Measurements from ENCODE around the gene UNC5CL. TPM values are rescaled to one million over a fixed set of nuclear protein-coding genes. Genes with fewer than 3 reads are reported as not detected.

UNC5CL gene
- polyA plus RNA-seq, 1 donor: 164 TPM

DNA sequence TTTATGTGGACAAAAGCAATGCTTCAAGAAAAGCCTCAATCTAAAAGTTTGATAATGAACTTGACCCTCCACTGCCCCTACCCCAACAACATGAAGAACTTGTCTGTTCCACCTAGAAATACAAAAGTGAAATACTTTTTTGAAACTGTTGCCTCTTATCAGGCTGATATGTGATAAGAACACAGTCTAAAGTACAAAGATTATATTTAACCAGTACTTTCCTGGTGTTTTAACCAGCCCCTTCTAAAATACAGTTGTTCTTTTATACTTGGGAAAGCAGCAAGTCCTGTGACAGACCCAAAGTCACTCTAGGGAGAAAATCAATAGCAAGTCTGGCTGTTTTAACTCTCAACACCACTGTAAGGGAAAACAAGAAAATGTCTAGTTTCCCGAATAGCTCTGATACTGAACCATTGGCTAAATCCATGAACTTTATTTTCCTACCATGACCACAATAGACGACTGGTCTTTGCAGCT, 26.6 kb upstream of the UNC5CL start:
- Histone ChIP-seq H3K27me3 (ENCODE audit: control insufficient read depth, insufficient read depth, low read length) (no peaks in the 10 kb centered on the region), H3K27ac (ENCODE audit: low read length) (peak overlapping the region; percentile 75), H3K4me1 (ENCODE audit: control insufficient read depth, insufficient read depth, low read length) (peaks cover 52% of the 10 kb centered on the region), H3K9me3 (ENCODE audit: control insufficient read depth, low read depth, low read length) (no peaks in the 10 kb centered on the region), H3K36me3 (ENCODE audit: control insufficient read depth, insufficient read depth, low read length) (peaks cover 27% of the 10 kb centered on the region), H3K4me3 (ENCODE audit: low read length) (no peak overlapping the region)
- peak in 1 of 2 donors; percentile 70 for DNase-seq
- WGBS (ENCODE audit: insufficient coverage, low lambda C conversion rate): no CpG with 5 or more reads among the region's 2 CpGs

DNA sequence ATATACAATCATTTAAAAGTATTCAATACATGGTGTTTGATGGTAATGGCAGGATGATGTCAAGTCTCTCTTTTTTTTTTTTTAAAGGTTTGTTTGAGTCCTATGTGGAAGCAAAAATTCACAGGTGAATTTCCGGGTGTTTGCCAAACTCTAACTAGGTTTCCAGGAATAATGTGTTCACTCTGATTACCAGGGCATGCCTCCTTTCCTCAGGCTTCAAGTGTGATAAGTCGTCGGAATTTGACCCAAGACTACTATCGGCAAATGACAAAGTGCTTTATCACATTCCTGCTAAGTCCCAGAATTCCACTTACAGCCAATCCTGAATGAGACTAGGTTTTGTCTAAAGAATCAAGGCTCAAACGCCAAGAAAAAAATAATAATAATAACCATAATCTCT, 25.8 kb upstream of the UNC5CL start:
- Histone ChIP-seq H3K27ac (ENCODE audit: low read length) (peak overlapping the region; percentile 75), H3K36me3 (ENCODE audit: control insufficient read depth, insufficient read depth, low read length) (peaks cover 27% of the 10 kb centered on the region), H3K27me3 (ENCODE audit: control insufficient read depth, insufficient read depth, low read length) (no peaks in the 10 kb centered on the region), H3K4me3 (ENCODE audit: low read length) (no peak overlapping the region), H3K9me3 (ENCODE audit: control insufficient read depth, low read depth, low read length) (no peaks in the 10 kb centered on the region), H3K4me1 (ENCODE audit: control insufficient read depth, insufficient read depth, low read length) (peaks cover 57% of the 10 kb centered on the region)
- DNase-seq: peak; percentile 76 to 89
- 17% methylated on average over 1 of the region's 5 CpGs for WGBS (ENCODE audit: insufficient coverage, low lambda C conversion rate)

DNA sequence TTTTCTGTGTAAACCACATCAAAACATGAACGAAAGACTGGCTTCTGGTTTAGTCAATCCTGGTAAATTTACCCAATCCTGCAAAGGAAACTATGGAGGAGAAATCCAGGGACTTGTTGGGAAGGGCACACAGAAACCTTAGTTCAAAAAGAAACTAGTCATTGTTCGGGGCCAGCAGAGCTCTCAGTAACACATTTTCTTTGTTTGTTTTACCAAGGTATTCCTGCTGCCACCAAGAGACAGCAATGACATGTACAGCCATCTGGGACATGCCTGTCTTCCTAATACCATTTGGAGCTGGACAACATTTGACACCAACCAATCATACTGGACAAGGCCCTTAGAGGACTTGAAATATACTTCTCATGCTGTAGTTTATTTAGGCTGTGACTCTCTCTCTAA, 24.9 kb upstream of the UNC5CL start:
- peaks cover 18% of the 10 kb centered on the region for H3K36me3 ChIP-seq (ENCODE audit: control insufficient read depth, insufficient read depth, low read length)
- no peaks in the 10 kb centered on the region for H3K27me3 ChIP-seq (ENCODE audit: control insufficient read depth, insufficient read depth, low read length)
- no peaks in the 10 kb centered on the region for H3K9me3 ChIP-seq (ENCODE audit: control insufficient read depth, low read depth, low read length)
- no peak for DNase-seq
- H3K27ac ChIP-seq (ENCODE audit: low read length): peak overlapping the region; percentile 75
- H3K4me3 ChIP-seq (ENCODE audit: low read length): no peak overlapping the region
- no CpG with 5 or more reads among the region's 2 CpGs for WGBS (ENCODE audit: insufficient coverage, low lambda C conversion rate)
- H3K4me1 ChIP-seq (ENCODE audit: control insufficient read depth, insufficient read depth, low read length): peaks cover 61% of the 10 kb centered on the region

DNA sequence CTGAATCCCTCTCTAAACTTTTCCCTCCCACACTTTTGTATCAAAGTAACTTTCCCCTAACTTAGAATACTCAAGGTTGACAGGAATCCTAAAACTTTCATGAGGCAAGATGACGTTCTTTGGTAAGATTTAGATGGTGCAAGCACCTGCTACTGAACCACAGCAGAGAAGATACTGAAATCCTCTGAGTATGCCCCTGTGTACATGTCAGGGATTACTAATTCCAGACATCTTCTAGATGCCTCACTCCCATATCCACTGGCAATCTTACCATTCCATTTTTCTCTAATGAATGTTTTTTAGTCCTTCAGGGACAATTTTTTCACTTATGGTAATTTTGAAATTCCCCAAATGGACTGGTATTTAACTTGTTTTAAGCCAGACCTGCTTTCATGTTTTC, 23.0 kb upstream of the UNC5CL start:
- peaks cover 77% of the 10 kb centered on the region for H3K4me1 ChIP-seq (ENCODE audit: control insufficient read depth, insufficient read depth, low read length)
- H3K27ac ChIP-seq (ENCODE audit: low read length): peak overlapping the region; percentile 75
- H3K36me3 ChIP-seq (ENCODE audit: control insufficient read depth, insufficient read depth, low read length): peaks cover 6% of the 10 kb centered on the region
- H3K9me3 ChIP-seq (ENCODE audit: control insufficient read depth, low read depth, low read length): no peaks in the 10 kb centered on the region
- no peak overlapping the region for H3K4me3 ChIP-seq (ENCODE audit: low read length)
- no peak for DNase-seq
- WGBS (ENCODE audit: insufficient coverage, low lambda C conversion rate): no CpG with 5 or more reads among the region's 1 CpG
- no peaks in the 10 kb centered on the region for H3K27me3 ChIP-seq (ENCODE audit: control insufficient read depth, insufficient read depth, low read length)

DNA sequence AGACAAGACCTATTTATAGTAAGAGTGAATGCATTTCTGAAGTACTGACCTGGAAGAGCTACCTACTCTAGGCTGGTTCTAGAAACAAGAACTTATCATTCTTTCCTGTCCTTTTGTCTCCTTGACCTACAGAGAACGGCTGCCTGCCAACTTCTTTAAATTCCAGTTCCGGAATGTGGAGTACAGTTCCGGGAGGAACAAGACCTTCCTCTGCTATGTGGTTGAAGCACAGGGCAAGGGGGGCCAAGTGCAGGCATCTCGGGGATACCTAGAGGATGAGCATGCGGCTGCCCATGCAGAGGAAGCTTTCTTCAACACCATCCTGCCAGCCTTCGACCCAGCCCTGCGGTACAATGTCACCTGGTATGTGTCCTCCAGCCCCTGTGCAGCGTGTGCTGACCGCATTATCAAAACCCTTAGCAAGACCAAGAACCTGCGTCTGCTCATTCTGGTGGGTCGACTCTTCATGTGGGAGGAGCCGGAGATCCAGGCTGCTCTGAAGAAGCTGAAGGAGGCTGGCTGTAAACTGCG, 22.2 kb upstream of the UNC5CL start:
- H3K4me3 ChIP-seq (ENCODE audit: low read length): no peak overlapping the region
- no peak for DNase-seq
- WGBS (ENCODE audit: insufficient coverage, low lambda C conversion rate): no CpG with 5 or more reads among the region's 13 CpGs

DNA sequence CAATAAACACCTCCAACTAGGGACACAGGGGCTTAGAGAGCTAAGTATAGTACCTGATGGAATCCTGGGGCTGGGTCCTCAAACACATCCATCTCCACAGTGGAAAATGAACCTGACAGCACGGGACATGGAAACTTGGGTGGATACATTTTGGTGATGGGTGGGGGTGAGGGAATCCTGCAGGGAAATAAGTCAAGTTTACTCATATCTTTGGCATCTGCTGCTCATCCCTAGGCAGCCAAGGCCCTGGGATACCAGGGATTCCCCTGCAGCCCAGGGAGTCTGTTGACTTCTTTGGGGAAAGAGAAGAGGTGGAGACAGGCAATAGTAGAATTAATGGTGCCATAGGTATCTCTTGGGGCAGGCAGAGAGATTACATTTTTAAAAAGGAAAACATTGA, 20.5 kb upstream of the UNC5CL start:
- WGBS (ENCODE audit: insufficient coverage, low lambda C conversion rate): no CpG with 5 or more reads among the region's 1 CpG
- Histone ChIP-seq H3K9me3 (ENCODE audit: control insufficient read depth, low read depth, low read length) (no peaks in the 10 kb centered on the region), H3K36me3 (ENCODE audit: control insufficient read depth, insufficient read depth, low read length) (peaks cover 4% of the 10 kb centered on the region), H3K4me1 (ENCODE audit: control insufficient read depth, insufficient read depth, low read length) (peaks cover 84% of the 10 kb centered on the region), H3K27ac (ENCODE audit: low read length) (no peak overlapping the region), H3K27me3 (ENCODE audit: control insufficient read depth, insufficient read depth, low read length) (no peaks in the 10 kb centered on the region), H3K4me3 (ENCODE audit: low read length) (no peak overlapping the region)
- no peak for DNase-seq

More for the DNA sequence above, 22.2 kb upstream of the UNC5CL start:
- peaks cover 4% of the 10 kb centered on the region for H3K36me3 ChIP-seq (ENCODE audit: control insufficient read depth, insufficient read depth, low read length)
- no peaks in the 10 kb centered on the region for H3K9me3 ChIP-seq (ENCODE audit: control insufficient read depth, low read depth, low read length)
- no peak overlapping the region for H3K27ac ChIP-seq (ENCODE audit: low read length)
- H3K4me1 ChIP-seq (ENCODE audit: control insufficient read depth, insufficient read depth, low read length): peaks cover 81% of the 10 kb centered on the region
- no peaks in the 10 kb centered on the region for H3K27me3 ChIP-seq (ENCODE audit: control insufficient read depth, insufficient read depth, low read length)

DNA sequence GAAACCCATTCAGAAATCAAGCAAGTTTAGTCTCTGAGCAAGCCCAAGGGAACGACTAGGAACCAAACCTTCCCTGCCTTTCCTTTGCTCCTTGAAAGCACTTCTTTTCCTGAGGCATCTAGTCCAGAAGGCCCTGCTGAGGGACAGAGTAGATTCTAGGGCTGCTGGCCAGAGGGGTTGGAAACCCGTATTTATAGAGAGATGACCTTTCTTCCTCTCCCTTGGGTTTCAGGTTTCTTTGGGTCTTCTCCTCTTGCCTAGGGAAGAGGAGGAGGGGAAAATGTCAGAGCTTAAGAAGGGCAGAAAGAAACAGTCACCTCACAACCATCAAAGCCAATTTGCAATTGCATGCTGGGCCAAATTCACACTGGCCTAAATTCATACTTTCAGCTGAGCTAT, 19.8 kb upstream of the UNC5CL start:
- Histone ChIP-seq H3K4me1 (ENCODE audit: control insufficient read depth, insufficient read depth, low read length) (peaks cover 84% of the 10 kb centered on the region), H3K36me3 (ENCODE audit: control insufficient read depth, insufficient read depth, low read length) (peaks cover 4% of the 10 kb centered on the region), H3K9me3 (ENCODE audit: control insufficient read depth, low read depth, low read length) (no peaks in the 10 kb centered on the region), H3K4me3 (ENCODE audit: low read length) (no peak overlapping the region), H3K27me3 (ENCODE audit: control insufficient read depth, insufficient read depth, low read length) (no peaks in the 10 kb centered on the region), H3K27ac (ENCODE audit: low read length) (peak overlapping the region; percentile 86)
- no peak for DNase-seq
- no CpG with 5 or more reads among the region's 2 CpGs for WGBS (ENCODE audit: insufficient coverage, low lambda C conversion rate)

DNA sequence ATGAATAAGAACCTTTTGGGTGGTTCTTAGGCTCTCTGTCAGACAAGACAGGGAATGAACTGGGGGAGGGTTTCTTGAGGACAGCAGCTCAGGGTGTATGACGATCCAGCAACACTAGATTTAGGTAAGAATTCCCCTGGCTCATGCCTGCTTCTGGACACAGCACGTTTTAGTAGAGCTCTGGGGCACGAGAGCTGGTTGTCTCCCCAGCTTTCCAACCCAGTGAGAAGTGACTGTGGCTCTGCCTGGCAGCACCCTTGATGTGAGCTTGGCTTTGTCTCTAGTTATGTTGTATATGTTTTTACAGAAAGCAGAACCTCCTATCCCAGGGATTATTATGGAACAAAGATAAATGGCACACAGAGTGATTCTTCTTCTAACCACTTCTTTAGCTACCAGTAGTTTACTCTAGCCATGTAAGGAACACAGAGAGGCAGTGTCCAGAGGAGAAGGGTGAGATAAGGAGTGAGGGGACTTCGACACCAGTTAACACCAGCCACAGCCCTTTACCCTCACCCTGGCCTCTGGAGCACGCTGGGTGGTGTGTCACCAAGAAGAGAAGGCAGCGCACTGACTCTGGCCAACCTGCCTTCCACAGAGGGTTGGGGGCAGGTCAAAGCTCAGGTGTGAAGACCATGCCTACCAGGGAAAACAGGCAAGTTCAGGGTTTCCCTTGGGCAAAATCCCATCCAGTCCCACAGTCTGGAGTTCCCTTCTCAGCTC, 17.9 kb upstream of the UNC5CL start:
- Histone ChIP-seq H3K4me3 (ENCODE audit: low read length) (no peak overlapping the region), H3K36me3 (ENCODE audit: control insufficient read depth, insufficient read depth, low read length) (peaks cover 4% of the 10 kb centered on the region), H3K4me1 (ENCODE audit: control insufficient read depth, insufficient read depth, low read length) (peaks cover 85% of the 10 kb centered on the region), H3K27me3 (ENCODE audit: control insufficient read depth, insufficient read depth, low read length) (no peaks in the 10 kb centered on the region), H3K9me3 (ENCODE audit: control insufficient read depth, low read depth, low read length) (no peaks in the 10 kb centered on the region), H3K27ac (ENCODE audit: low read length) (peak overlapping the region; percentile 86)
- WGBS (ENCODE audit: insufficient coverage, low lambda C conversion rate): no CpG with 5 or more reads among the region's 6 CpGs
- DNase-seq: peak; percentile 84 to 91

DNA sequence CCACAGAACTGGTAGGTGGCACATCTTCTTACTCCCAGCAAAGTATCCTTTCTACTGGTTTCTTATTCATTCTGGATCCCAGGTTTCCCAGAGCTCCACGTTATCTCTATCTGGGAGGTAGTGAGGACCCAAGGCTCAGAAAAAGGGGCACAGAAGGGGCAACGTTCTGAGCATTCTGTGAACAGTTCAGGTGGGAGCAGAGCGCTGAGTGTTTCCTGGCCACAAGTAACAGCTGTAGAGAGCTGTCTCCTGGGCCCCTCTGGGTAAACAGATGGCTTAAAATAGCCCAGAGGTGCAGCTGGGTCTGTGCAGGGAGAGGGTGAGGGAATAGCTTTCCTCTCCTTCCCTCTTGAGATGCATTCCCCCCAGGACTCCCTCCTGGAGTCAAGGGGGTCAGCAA, 16.1 kb upstream of the UNC5CL start:
- H3K4me3 ChIP-seq (ENCODE audit: low read length): no peak overlapping the region
- H3K4me1 ChIP-seq (ENCODE audit: control insufficient read depth, insufficient read depth, low read length): peaks cover 86% of the 10 kb centered on the region
- H3K36me3 ChIP-seq (ENCODE audit: control insufficient read depth, insufficient read depth, low read length): no peaks in the 10 kb centered on the region
- peak overlapping the region; percentile 86 for H3K27ac ChIP-seq (ENCODE audit: low read length)
- H3K27me3 ChIP-seq (ENCODE audit: control insufficient read depth, insufficient read depth, low read length): no peaks in the 10 kb centered on the region
- DNase-seq: no peak
- H3K9me3 ChIP-seq (ENCODE audit: control insufficient read depth, low read depth, low read length): no peaks in the 10 kb centered on the region
- no CpG with 5 or more reads among the region's 3 CpGs for WGBS (ENCODE audit: insufficient coverage, low lambda C conversion rate)

DNA sequence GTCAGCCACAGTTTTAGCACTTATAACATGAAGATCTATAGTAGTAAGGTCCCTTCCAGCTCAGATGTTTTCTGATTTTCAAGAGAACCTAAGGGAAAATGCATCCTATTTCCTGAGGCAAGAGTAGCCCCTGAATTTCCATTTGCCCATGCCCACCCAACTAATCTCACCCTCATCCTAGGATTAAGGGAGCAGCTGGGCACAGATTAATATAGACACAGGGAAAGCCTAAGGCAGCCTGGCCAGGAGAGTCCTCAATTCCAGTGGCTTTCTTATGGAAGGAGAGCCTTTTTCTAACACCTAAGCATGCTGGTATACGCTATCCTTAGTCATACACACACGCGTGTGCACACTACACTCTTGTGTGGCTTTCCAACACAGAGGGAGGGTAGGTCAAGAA, 15.5 kb upstream of the UNC5CL start:
- DNase-seq: no peak
- Histone ChIP-seq H3K4me1 (ENCODE audit: control insufficient read depth, insufficient read depth, low read length) (peaks cover 90% of the 10 kb centered on the region), H3K4me3 (ENCODE audit: low read length) (no peak overlapping the region), H3K27ac (ENCODE audit: low read length) (peak overlapping the region; percentile 86), H3K27me3 (ENCODE audit: control insufficient read depth, insufficient read depth, low read length) (no peaks in the 10 kb centered on the region), H3K36me3 (ENCODE audit: control insufficient read depth, insufficient read depth, low read length) (no peaks in the 10 kb centered on the region), H3K9me3 (ENCODE audit: control insufficient read depth, low read depth, low read length) (no peaks in the 10 kb centered on the region)
- no CpG with 5 or more reads among the region's 3 CpGs for WGBS (ENCODE audit: insufficient coverage, low lambda C conversion rate)

DNA sequence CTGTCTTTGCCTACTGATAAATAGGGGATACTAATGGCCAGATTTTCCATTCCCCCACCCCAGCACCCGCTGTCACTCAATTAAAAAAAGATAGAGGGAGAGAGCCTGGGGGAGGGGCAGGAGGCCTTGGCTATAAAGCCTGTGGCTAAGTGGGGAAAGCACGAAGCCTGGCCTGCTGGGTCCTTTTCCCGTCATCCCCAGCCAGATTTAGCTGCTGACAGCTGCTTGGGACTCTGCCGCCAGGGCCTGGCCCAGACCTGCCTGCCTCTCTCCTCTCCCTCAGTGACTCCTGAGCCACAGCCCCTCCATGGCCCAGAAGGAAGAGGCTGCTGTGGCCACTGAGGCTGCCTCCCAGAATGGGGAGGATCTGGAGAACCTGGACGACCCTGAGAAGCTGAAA, 14.0 kb upstream of the UNC5CL start, which contains the start of gene APOBEC2:
TSS of gene APOBEC2 (plus strand) at position 162 of the 400 bp plus-strand sequence. CDS start at position 308, 146 bp downstream.
- Histone ChIP-seq H3K27ac (ENCODE audit: low read length) (peak within 1 kb of the TSS; percentile 19), H3K4me1 (ENCODE audit: control insufficient read depth, insufficient read depth, low read length) (peaks cover 88% of the 10 kb centered on the region), H3K27me3 (ENCODE audit: control insufficient read depth, insufficient read depth, low read length) (no peaks in the 10 kb centered on the region), H3K4me3 (ENCODE audit: low read length) (no peak within 1 kb of the TSS), H3K9me3 (ENCODE audit: control insufficient read depth, low read depth, low read length) (no peaks in the 10 kb centered on the region), H3K36me3 (ENCODE audit: control insufficient read depth, insufficient read depth, low read length) (no peaks in the 10 kb centered on the region)
- WGBS (ENCODE audit: insufficient coverage, low lambda C conversion rate): no CpG with 5 or more reads among the region's 5 CpGs
- no peak for DNase-seq
